GM18868 (cell line): ENCODE data around the gene TMEM121.
A peak's percentile ranks its signal among the peaks of the same experiment; 100 is the strongest.
"Not testable (repeated sequence)": the region's sequence is repeated elsewhere in the genome, so short reads cannot be mapped to it uniquely, and the experiment has no call there.

ENCODE experiments used
- ATAC-seq: cut with Tn5 transposase; IDR thresholded peaks from one replicate; pipeline ENCODE4 v1.9.1; 2021; ENCODE audit warnings: mild to moderate bottlenecking, moderate library complexity; ENCODE audit not compliant: unreplicated experiment

The TMEM121 gene

DNA sequence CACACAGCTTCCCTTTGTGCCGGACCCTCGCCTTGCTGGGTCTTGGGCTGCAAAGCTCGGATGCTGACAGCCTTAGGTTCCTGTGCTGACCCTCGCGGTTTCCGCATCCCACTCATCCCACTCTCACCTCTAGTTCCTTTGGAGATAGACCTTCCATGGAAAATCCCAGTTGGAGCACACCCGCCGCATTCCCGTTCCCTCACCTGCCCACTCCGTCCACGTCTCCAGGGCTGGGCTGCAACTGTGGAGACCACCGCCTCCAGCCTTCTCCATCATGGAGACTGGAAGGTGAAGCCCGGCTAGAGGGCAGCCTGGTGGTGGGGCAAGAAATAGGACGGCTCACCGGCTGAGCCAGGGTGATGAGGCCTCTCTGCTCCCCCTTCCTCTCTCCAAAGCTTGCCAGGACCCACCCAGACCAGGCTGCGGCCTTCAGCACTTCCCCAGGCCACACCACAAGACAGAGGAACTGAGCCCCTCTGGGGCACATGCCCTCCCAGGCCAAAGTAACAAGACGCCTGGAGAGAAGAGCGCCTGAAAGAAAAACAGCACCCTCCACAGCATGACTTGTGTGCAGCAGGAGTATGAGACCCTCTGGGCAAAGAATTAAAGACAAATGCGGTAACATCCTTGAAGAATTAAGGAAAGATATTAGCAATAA, 15.0 kb downstream of the TMEM121 start:
- ATAC-seq, result no peak

DNA sequence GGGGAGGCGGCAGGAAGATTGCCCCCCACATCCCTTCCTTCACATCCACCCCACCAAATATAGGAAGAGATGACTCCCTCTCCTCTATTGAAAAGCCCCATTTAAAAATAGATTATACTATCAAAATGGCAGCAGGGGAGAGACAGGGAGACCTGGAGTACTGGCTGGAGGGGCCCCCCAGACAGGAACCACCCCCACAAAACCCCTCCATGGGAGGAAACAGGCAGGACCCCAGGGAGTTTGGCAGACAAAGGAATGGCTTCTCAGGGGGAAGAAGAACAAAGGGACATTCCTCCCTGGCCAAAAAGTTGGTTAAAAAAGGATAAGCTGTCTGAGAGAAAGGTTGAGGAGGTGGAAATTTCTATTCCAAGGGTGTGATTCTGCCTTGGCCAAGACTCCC, 19.3 kb downstream of the TMEM121 start:
- not testable (repeated sequence) for ATAC-seq

DNA sequence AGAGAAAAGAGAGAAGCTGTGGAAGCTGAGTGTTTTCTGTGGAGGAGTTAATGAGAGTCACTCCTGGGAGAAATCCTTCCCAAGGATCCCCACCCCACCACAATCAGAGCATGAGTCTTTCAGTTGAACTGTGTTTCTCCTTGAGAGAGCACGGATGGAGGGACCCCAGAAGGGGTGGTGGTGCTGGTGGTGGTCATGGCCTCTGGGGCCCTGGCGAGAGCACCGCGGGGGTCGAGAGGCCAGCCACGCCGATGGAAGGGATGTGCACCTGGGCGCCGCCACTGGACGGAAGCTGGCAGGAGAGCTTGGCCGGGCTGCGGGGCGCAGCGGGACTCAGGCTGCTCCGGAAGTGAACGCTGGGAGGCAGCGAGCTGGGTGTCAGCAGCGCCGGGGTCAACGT, 20.0 kb downstream of the TMEM121 start:
- ATAC-seq, result not testable (repeated sequence)

DNA sequence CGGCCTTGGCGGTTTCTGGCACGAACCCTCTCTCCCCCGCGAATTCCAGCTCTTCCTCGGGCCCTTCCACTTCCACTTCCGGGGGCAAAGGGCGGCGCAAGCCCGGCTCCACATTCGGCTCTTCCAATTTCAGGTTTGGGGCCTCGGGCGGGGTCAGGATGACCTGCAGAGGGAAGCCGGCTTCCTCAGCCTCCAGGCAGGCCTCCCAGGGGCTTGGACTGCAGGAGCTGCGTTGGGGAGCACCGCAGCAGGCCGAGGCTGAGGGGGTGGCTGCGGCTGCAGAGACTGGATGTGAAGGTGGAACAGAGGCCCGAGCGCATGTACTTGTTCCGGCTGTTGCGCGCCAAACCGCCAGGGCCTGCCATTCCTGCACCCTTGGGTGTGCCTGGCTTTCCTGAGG, 20.7 kb downstream of the TMEM121 start:
- not testable (repeated sequence) for ATAC-seq

DNA sequence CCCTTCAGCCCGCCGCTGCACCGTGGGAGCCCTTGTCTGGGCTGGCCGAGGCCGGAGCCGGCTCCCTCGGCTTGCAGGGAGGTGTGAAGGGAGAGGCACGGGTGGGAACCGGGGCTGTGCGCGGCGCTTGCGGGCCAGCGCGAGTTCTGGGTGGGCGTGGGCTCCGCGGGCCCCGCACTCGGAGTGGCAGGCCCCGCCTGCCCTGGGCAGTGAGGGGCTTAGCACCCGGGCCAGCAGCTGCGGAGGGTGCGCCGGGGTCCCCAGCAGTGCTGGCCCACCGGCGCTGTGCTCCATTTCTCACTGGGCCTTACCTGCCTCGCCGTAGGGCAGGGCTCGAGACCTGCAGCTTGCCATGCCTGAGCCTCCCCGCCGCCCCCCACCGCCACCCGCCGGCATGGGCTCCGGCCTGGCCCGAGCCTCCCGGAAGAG, 21.4 kb downstream of the TMEM121 start:
- no peak for ATAC-seq

GRCh38 chr14:105549481-105549880, 23.1 kb downstream of the TMEM121 start:
- ATAC-seq, result no peak

GRCh38 chr14:105554022-105554421, 27.6 kb downstream of the TMEM121 start:
- no peak for ATAC-seq

DNA sequence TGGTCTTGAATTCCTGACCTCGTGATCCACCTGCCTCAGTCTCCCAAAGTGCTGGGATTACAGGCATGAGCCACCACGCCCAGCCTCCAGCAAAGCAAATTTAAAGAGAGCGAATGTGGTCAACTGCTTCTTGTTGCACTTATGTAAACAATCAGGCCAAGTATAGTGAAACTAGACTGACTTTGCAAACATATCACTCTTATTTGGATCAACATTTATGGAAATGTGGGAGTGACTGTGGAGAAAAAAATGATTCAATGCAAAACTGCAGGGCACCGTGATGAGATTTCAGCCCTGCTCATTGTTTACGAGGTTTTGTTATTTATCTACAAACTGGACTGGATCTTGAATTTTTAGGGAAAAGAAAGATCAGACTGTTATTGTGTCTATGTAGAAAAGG, 28.1 kb downstream of the TMEM121 start:
- no peak for ATAC-seq

DNA sequence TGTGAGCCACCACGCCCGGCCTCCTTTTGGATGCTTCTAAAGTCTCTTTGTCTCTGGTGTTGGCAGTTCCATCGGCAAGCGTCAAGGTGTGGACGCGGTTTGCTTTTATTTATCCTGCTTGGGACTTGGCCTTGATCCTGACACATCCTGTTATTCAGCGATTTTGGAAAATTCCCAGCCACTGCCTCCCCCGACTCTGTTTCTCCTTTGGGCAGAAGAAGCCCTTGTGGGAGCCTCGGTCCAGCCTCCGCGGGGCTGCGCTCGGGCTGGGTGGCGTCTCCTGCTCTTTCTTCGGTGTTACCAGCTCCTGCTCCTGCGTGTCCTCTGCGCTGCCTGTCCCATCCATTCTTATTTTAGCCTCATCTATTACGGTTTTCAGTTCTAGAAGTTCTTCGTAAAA, 31.3 kb downstream of the TMEM121 start:
- ATAC-seq, result not testable (repeated sequence)

GRCh38 chr14:105558449-105559154, 32.2 kb downstream of the TMEM121 start:
- ATAC-seq, result not testable (repeated sequence)

DNA sequence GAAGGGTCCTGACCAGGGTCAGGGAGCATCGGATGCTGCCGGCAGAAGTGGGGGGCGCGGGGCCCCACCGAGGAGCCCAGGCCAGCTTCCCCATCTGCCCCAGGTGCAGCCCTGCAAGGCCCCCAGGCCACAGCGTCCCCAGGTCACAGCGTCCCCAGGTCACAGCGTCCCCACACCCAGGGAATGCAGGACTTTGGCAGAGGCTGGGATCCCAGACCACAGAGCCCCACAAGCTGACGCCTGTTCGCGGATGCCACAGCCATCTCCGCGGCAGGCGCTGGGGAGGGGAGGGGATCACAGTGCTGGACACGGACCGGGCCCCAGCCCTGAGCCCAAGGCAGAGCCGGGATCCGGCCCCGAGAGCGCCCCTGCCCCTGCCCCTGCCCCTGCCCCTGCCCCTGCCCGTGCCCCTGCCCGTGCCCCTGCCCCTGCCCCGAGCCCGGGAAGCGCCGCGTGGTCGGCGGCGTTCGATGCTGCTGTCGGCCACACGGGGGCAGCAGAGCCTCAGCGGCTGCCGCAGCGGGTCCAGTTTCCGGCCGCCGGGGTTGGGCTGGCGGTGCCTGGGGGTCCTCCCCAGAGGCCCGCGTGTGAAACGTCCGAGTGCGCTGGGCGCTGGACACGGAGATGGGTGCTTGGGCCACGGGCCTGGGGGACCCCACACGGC, 33.1 kb downstream of the TMEM121 start:
- peak; percentile 48 for ATAC-seq

- ATAC-seq, result peak; percentile 55
These were observed 33.8 kb downstream of the TMEM121 start for GRCh38 chr14:105560048-105560669.

DNA sequence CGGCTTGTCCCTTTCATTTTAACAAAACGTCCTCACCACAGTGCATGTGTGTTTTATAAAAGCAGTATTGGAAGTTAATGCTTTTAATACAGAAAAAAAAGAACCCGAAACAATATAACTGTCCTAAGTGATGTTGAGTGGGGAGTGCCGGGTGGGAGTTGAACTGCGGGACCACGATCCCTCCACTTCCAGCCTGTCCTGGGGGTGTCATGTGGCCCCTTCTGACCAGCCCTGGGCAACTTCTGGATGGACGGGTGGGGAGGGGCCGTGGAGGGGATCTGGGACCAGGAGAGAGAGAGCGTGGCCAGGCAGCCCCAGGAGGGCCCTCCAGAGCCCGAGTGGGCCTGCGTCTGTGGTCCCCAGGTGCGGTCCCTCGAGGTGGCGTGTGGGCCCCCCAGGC, 35.0 kb downstream of the TMEM121 start:
- ATAC-seq, result not testable (repeated sequence)

- ATAC-seq, result no peak
These were observed 36.4 kb downstream of the TMEM121 start for GRCh38 chr14:105562713-105563346.

GRCh38 chr14:105563347-105563737, 37.0 kb downstream of the TMEM121 start:
- ATAC-seq, result no peak

DNA sequence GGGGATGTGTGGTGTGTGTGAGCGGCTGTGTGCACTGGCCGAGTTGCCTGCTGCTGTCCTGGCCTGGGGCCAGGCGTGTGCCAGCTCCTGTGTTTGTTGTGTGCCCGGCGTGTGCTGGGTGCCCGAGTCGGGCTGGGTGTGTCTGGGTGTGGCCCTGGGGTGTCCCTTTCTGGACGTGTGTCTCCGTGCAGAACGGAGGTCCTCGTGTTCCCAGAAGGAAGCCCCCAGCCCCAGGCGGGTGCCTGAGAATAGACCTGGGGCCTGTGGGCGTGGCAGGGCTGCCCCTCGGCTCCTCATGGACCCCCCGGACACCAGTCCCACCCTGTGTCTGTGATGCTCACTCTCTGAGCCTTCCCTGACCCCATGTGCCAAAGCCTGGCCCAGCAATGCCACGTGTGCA, 38.2 kb downstream of the TMEM121 start:
- ATAC-seq, result not testable (repeated sequence)

- not testable (repeated sequence) for ATAC-seq
These were observed 39.0 kb downstream of the TMEM121 start for GRCh38 chr14:105565185-105565919.

DNA sequence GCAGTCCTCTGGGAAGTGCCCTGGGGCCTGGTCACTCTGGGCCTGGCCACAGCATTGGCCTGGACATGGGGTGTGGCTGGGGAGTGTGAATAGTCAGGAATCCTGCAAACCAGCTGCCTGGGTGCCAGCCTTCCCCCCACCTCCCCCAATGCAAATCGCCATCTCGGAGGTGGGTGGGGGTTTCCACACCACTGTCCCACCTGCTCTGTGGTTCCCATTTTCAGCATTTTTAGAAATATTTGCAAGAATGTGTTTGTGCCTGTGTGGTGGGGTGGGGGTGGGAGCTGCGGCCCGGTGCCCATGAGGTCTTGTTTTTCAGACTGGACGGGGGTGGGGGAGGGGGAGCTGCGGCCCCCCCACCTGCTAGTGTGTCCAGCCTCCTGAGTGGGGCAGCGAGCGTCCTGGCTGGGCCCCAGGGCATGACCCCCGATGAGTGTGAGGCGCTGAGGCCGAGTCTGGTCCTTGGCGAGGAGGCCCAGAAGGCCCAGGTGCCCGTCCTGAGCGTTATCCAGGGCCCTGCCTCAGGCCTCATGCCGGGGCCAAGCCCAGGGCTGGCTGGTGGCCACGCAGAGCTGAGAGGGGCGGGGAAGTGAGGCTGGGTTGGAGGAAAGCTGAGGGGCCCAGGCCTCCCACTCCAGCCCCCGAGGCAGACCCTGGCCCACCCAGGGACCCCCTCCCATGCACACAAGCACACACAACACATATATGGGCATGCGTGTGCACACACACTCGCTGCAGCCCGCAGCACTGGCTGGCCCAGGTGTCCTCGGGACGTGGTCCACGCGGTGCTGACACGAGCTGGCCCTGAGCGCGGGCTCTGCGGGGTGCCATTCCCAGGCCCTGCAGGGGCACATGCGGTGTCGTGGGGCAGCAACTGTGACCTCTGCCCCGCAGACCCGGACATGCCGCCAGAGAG, 40.1 kb downstream of the TMEM121 start:
- peak; percentile 41 for ATAC-seq
